Neural progenitor cell (in vitro differentiated cells): ENCODE results near the gene CLP1.

ENCODE experiments used
- EZH2 ChIP-seq: fragments of 200-600 bp; sonication (generic); IDR thresholded peaks from 2 replicates; pipeline ENCODE4 v1.6.1; 2017; ENCODE audit warnings: antibody characterized with exemption, mild to moderate bottlenecking, moderate library complexity
- EZH2phosphoT487 ChIP-seq: fragments of 200-600 bp; sonication (generic); IDR thresholded peaks from 2 replicates; pipeline ENCODE4 v1.6.1; 2017; ENCODE audit warnings: antibody characterized with exemption
- TF ChIP-seq, protein P1 (sequence below): fragments of 200-600 bp; sonication (generic); IDR thresholded peaks from 2 replicates; pipeline ENCODE4 v1.5.1; 2017; ENCODE audit warnings: antibody characterized with exemption, mild to moderate bottlenecking

DNA sequence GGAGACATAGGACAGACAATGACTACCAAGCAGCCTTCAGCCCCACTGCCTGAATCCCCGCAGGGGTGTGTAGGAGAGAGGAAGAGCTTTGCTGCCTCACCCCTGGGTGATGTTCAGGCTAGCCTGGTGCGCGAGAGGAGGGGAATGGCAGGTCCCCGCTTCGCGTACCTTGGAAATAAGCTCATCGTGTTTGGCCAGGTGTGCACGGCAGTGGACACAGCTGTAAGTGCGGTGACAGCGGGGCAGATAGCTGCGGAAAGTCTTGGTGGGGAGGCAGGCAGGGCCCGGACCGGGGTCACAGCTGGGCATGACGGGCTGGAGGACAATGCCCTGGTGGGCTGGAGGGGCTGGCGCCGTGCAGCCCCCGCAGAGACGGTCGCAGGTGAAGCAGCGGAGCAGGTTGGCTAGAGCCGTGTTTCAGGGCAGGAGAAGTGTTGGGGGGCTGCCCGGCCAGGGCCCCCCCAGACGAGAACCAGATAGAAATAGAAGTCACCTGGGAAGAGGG is 10.7 kb upstream of the CLP1 start:
- TF ChIP-seq, protein P1, sequence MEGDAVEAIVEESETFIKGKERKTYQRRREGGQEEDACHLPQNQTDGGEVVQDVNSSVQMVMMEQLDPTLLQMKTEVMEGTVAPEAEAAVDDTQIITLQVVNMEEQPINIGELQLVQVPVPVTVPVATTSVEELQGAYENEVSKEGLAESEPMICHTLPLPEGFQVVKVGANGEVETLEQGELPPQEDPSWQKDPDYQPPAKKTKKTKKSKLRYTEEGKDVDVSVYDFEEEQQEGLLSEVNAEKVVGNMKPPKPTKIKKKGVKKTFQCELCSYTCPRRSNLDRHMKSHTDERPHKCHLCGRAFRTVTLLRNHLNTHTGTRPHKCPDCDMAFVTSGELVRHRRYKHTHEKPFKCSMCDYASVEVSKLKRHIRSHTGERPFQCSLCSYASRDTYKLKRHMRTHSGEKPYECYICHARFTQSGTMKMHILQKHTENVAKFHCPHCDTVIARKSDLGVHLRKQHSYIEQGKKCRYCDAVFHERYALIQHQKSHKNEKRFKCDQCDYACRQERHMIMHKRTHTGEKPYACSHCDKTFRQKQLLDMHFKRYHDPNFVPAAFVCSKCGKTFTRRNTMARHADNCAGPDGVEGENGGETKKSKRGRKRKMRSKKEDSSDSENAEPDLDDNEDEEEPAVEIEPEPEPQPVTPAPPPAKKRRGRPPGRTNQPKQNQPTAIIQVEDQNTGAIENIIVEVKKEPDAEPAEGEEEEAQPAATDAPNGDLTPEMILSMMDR, result no peak
- TF ChIP-seq EZH2 (no peak), EZH2phosphoT487 (no peak)
